Neutrophil (primary cell): ENCODE results near the gene WARS2.
"Not testable (repeated sequence)": the region's sequence is repeated elsewhere in the genome, so short reads cannot be mapped to it uniquely, and the experiment has no call there.

Experiments
- H3K27ac ChIP-seq: fragments of 200-600 bp; sonication (generic); 2 replicates; pipeline ENCODE4 v1.5.1; 2016; ENCODE audit warnings: mild to moderate bottlenecking, moderate library complexity
- H3K27me3 ChIP-seq: fragments of 200-600 bp; sonication (generic); 2 replicates; pipeline ENCODE4 v1.6.0; 2016; ENCODE audit warnings: mild to moderate bottlenecking
- H3K36me3 ChIP-seq: fragments of 200-600 bp; sonication (generic); 2 replicates; pipeline ENCODE4 v1.5.1; 2017
- H3K4me1 ChIP-seq, 2 experiments: fragments of 200-600 bp in 1 of 2; sonication (generic) in 1 of 2; 1 replicate in 1 of 2; 2 replicates in 1 of 2; pipeline versions ENCODE4 v1.5.1 to v1.6.1; 2013 to 2016; ENCODE audit warnings: low read depth in 1 of 2, low read length in 1 of 2, mild to moderate bottlenecking in 1 of 2, moderate library complexity in 1 of 2; ENCODE audit not compliant: control insufficient read depth in 1 of 2, insufficient read depth in 1 of 2
- H3K4me3 ChIP-seq, 2 experiments: fragments of 200-600 bp in 1 of 2; sonication (generic) in 1 of 2; 1 replicate in 1 of 2; 2 replicates in 1 of 2; pipeline ENCODE4 v1.5.1; 2013 to 2016; ENCODE audit warnings: low read depth in 1 of 2, low read length in 1 of 2, mild to moderate bottlenecking in 1 of 2, moderate library complexity in 1 of 2
- H3K9me3 ChIP-seq: fragments of 200-600 bp; sonication (generic); 2 replicates; pipeline ENCODE4 v1.5.1; 2016
- TF ChIP-seq, protein P1 (sequence below): fragments of 200-600 bp; sonication (generic); IDR thresholded peaks from 2 replicates; pipeline ENCODE4 v1.5.1; 2016; ENCODE audit warnings: antibody characterized with exemption

The WARS2 gene

GRCh38 chr1:119181218-119181617 is 40.8 kb upstream of the WARS2 start:
- no peak overlapping the region for H3K4me3 ChIP-seq

GRCh38 chr1:119179051-119179450 is 38.6 kb upstream of the WARS2 start:
- H3K9me3 ChIP-seq, result no peaks in the 10 kb centered on the region
- H3K4me3 ChIP-seq, result no peak overlapping the region
- H3K4me1 ChIP-seq, result no peaks in the 10 kb centered on the region
- no peak overlapping the region for H3K27ac ChIP-seq
- TF ChIP-seq, protein P1, sequence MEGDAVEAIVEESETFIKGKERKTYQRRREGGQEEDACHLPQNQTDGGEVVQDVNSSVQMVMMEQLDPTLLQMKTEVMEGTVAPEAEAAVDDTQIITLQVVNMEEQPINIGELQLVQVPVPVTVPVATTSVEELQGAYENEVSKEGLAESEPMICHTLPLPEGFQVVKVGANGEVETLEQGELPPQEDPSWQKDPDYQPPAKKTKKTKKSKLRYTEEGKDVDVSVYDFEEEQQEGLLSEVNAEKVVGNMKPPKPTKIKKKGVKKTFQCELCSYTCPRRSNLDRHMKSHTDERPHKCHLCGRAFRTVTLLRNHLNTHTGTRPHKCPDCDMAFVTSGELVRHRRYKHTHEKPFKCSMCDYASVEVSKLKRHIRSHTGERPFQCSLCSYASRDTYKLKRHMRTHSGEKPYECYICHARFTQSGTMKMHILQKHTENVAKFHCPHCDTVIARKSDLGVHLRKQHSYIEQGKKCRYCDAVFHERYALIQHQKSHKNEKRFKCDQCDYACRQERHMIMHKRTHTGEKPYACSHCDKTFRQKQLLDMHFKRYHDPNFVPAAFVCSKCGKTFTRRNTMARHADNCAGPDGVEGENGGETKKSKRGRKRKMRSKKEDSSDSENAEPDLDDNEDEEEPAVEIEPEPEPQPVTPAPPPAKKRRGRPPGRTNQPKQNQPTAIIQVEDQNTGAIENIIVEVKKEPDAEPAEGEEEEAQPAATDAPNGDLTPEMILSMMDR, result no peak
- H3K27me3 ChIP-seq, result no peaks in the 10 kb centered on the region
- no peaks in the 10 kb centered on the region for H3K36me3 ChIP-seq

More at GRCh38 chr1:119181218-119181617, 40.8 kb upstream of the WARS2 start:
- TF ChIP-seq, protein P1, result no peak
- Histone ChIP-seq H3K27me3 (no peaks in the 10 kb centered on the region), H3K27ac (no peak overlapping the region), H3K4me1 (no peaks in the 10 kb centered on the region), H3K36me3 (no peaks in the 10 kb centered on the region), H3K9me3 (no peaks in the 10 kb centered on the region)

DNA sequence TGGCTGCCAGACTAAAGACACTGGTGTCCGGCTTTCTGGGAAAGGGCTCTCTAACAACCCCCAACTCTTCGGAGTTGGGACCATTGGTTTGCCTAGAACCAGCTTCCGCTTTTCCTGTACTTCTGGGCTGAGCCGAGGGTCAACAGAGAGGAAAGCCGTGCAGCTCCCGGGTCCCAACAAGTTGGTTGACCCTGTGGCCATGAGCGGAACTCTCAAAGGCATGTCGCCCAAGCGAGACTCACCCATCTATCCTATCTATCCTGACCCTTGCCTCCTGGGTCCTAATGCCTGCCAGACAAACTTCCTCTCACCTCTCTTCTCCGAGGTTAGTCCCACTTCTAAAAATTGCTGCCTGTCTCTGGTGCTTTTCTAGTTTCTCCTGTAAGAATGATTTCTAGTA is 32.5 kb upstream of the WARS2 start:
- not testable (repeated sequence) for H3K36me3 ChIP-seq, H3K4me3 ChIP-seq, H3K9me3 ChIP-seq, H3K27ac ChIP-seq, H3K27me3 ChIP-seq, H3K4me1 ChIP-seq

DNA sequence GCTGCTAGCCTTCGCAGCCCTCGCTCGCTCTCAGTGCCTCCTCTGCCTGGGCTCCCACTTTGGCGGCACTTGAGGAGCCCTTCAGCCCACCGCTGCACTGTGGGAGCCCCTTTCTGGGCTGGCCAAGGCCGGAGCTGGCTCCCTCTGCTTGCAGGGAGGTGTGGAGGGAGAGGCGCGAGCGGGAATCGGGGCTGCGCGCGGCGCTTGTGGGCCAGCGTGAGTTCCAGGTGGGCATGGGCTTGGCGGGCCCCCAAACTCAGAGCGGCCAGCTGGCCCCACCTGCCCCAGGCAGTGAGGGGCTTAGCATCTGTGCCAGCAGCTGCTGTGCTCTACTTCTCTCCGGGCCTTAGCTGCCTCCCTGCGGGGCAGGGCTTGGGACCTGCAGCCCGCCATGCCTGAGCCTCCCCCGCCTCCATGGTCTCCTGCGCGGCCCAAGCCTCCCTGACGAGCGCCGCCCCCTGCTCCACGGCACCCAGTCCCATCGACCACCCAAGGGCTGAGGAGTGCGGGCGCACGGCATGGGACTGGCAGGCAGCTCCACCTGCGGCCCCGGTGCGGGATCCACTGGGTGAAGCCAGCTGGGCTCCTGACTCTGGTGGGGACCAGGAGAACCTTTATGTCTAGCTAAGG is 31.0 kb upstream of the WARS2 start:
- H3K4me1 ChIP-seq, H3K27ac ChIP-seq, H3K4me3 ChIP-seq, H3K27me3 ChIP-seq, H3K36me3 ChIP-seq, H3K9me3 ChIP-seq: not testable (repeated sequence)

DNA sequence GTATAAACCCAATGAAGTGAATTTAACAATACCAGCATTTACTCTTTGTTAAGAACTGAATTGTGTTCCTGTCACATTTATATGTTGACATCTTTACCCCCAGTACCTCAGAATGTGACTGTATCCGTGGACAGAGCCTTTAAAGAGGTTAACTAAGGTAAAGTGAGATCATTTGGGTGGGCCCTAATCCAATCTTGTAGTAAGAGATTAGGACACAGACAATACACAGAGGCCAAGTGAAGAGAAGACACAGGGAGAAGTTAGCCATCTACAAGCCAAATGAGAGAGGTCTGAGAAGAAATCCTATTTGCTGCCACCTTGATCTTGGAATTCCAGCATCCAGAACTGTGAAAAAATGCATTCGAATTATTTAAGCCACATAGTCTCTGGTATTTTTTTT is 22.9 kb upstream of the WARS2 start:
- Histone ChIP-seq H3K4me1 (no peaks in the 10 kb centered on the region), H3K27me3 (no peaks in the 10 kb centered on the region), H3K4me3 (no peak overlapping the region), H3K36me3 (peaks cover 8% of the 10 kb centered on the region), H3K27ac (no peak overlapping the region), H3K9me3 (no peaks in the 10 kb centered on the region)
- TF ChIP-seq, protein P1, result no peak

- Histone ChIP-seq H3K4me3 (no peak overlapping the region), H3K27me3 (no peaks in the 10 kb centered on the region), H3K36me3 (peaks cover 8% of the 10 kb centered on the region), H3K9me3 (no peaks in the 10 kb centered on the region), H3K4me1 (no peaks in the 10 kb centered on the region), H3K27ac (no peak overlapping the region)
- TF ChIP-seq, protein P1, result no peak
Observed at GRCh38 chr1:119160866-119161265, 20.4 kb upstream of the WARS2 start.

GRCh38 chr1:119160409-119160808 is 20.0 kb upstream of the WARS2 start:
- Histone ChIP-seq H3K9me3 (no peaks in the 10 kb centered on the region), H3K27ac (no peak overlapping the region)

More at GRCh38 chr1:119160409-119160808, 20.0 kb upstream of the WARS2 start:
- TF ChIP-seq, protein P1, result no peak
- no peak overlapping the region for H3K4me3 ChIP-seq
- H3K36me3 ChIP-seq, result peaks cover 8% of the 10 kb centered on the region
- H3K4me1 ChIP-seq, result no peaks in the 10 kb centered on the region
- H3K27me3 ChIP-seq, result no peaks in the 10 kb centered on the region
